Superior temporal gyrus (tissue), 1 donor: ENCODE data around the gene FBXW11.
"Not testable (repeated sequence)": the region's sequence is repeated elsewhere in the genome, so short reads cannot be mapped to it uniquely, and the experiment has no call there.

Experiments
- DNase-seq: peaks from one replicate; pipeline ENCODE4 v3.0.0-alpha.2; 2016; ENCODE audit errors: extremely low spot score

Gene FBXW11

GRCh38 chr5:172020110-172020786, 13.8 kb upstream of the FBXW11 start:
- not testable (repeated sequence) for DNase-seq

- no peak for DNase-seq
Observed at GRCh38 chr5:172015346-172015745, 8.9 kb upstream of the FBXW11 start.

GRCh38 chr5:172010278-172010677, 3.8 kb upstream of the FBXW11 start:
- no peak for DNase-seq

GRCh38 chr5:172009536-172010270, 3.3 kb upstream of the FBXW11 start:
- DNase-seq, result no peak

- no peak for DNase-seq
Observed at GRCh38 chr5:172008689-172009141, 2.3 kb upstream of the FBXW11 start.

- DNase-seq, result no peak
Observed at GRCh38 chr5:172008111-172008455, 1.6 kb upstream of the FBXW11 start.

- DNase-seq, result no peak
Observed at GRCh38 chr5:172007175-172008110, 1.0 kb upstream of the FBXW11 start.

- peak; percentile 29 for DNase-seq
Observed at GRCh38 chr5:172005708-172006320, 624 bp downstream of the FBXW11 start.

- DNase-seq, result no peak
Observed at GRCh38 chr5:172004824-172005237, 1.6 kb downstream of the FBXW11 start.

GRCh38 chr5:172003746-172004145, 2.7 kb downstream of the FBXW11 start:
- no peak for DNase-seq

GRCh38 chr5:172002840-172003512, 3.5 kb downstream of the FBXW11 start:
- no peak for DNase-seq

- no peak for DNase-seq
Observed at GRCh38 chr5:172002310-172002709, 4.1 kb downstream of the FBXW11 start.

- DNase-seq, result no peak
Observed at GRCh38 chr5:171999877-172000276, 6.6 kb downstream of the FBXW11 start.

- no peak for DNase-seq
Observed at GRCh38 chr5:171999100-171999499, 7.3 kb downstream of the FBXW11 start.

GRCh38 chr5:171997011-171997410, 9.4 kb downstream of the FBXW11 start:
- DNase-seq, result no peak

GRCh38 chr5:171992813-171993212, 13.6 kb downstream of the FBXW11 start:
- no peak for DNase-seq

- no peak for DNase-seq
Observed at GRCh38 chr5:171992305-171992704, 14.1 kb downstream of the FBXW11 start.

GRCh38 chr5:171990713-171991015, 15.8 kb downstream of the FBXW11 start:
- no peak for DNase-seq

- no peak for DNase-seq
Observed at GRCh38 chr5:171989946-171990712, 16.3 kb downstream of the FBXW11 start.

GRCh38 chr5:171989276-171989675, 17.2 kb downstream of the FBXW11 start:
- no peak for DNase-seq

- no peak for DNase-seq
Observed at GRCh38 chr5:171986772-171987171, 19.7 kb downstream of the FBXW11 start.
